HG02885 (cell line): ENCODE data around the gene H2AZ2.
"Not testable (repeated sequence)": the region's sequence is repeated elsewhere in the genome, so short reads cannot be mapped to it uniquely, and the experiment has no call there.

Source experiments
- ATAC-seq: cut with Tn5 transposase; IDR thresholded peaks from one replicate; pipeline ENCODE4 v1.9.1; 2021; ENCODE audit warnings: mild to moderate bottlenecking; ENCODE audit not compliant: unreplicated experiment, poor library complexity

H2AZ2 gene

DNA sequence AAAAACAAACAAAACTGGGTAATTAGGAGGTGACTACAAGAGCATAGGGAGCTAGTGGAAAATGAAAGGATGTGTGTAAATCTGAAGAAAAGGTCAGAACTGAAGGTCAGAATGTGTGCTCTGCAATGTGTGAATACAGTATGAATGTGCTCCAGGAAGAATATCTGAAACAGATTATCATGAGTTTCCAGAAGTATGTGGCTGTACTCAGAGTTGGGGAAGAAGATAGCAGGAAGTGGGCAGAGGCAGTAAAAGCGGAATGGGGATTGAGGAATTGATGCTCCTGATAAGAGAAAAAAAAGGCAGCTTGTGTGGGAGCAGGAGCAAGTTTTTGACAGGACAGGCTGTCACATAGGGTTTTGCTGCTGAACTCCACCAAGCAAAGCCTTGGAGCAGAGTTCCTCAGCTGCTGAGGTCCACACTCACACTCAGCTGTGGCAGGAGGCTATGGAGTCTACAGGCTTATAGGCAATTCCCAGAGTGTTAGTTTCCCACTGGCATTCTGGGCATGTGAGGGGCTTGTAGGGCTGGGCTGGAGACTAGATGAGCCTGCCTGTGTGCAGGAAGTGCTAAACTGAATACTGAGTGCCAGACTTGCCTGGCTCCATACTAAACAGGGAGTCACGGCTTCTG is 22.9 kb downstream of the H2AZ2 start:
- ATAC-seq = no peak

DNA sequence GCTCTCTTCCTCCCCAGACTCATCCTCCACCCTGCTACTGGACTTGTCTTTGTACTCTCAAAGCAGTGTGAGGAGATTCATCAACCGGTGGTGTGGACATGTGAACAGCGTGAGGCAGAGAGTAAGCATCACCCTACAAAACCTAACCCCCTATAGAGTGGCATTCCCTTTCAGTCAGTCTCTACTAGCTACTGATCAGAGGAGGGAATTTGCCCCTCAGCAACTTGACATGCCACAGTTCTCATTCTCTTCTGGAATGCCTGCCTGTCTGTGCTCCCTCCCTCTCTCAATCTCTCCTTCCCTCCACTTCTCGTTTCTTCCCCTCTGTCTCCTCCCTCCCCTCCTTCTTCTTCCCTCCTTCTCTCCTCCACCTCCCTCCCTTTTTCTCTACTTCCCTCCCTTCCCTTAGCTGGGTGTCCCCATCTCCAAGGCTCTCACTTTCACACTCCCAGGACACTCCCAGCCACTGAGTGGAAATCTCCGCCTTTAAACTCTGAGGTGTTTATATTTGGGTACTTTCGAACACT is 24.6 kb downstream of the H2AZ2 start:
- ATAC-seq = no peak

DNA sequence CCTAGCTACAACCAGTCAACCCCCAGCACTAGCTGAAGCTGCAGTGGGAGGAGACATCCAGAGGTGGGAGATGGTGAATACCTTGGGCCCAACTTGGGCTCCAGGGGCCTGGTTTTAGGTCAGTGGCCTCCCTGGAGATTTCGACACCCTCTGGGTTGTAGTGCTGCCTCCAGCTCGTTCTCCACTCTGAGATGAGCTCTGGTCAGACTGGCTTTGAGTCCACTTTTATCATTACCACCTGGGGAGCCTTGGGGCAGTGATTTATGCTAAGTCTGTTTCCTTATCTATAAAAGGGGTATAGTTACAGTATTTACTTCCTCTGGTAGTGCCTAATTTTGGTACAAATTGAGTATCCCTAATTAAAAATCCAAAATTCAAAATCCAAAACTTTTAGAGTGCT is 28.6 kb downstream of the H2AZ2 start:
- ATAC-seq = no peak

DNA sequence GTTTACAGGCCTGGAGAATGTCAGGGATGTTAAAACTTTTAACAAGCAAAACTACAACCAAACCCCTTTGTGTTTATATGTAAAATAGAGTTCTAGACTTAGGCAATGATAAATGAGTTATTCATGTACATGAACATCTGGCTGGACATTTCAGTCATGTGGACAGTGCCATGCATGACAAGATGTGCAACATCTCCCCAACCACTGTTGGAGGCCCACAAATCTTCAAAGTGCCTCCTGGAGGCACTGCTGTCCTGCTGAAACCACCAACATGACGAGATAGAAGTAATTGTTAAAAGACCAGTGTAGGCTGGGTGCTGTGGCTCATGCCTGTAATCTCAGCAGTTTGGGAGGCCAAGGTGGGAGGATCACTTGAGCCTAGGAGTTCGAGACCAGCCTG is 33.0 kb downstream of the H2AZ2 start:
- ATAC-seq = no peak

DNA sequence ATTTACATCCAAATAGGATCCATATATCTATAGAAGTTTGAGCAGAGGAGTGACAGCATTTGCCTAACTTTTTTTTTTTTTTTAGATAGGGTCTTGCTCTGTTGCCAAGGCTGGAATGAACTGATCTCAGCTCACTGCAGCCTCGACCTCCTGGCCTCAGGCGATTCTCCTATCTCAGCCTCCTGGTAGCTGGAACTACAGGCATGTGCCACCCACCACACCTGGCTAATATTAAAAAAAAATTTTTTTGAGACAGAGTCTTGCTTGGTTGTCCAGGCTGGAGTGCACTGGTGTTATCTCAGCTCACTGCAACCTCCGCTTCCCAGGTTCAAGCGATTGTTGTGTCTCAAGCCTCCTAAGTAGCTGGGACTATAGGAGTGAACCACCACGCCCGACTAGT is 36.3 kb downstream of the H2AZ2 start:
- ATAC-seq = no peak

- ATAC-seq = no peak
These were observed 36.8 kb downstream of the H2AZ2 start for GRCh38 chr7:44811093-44811492.

DNA sequence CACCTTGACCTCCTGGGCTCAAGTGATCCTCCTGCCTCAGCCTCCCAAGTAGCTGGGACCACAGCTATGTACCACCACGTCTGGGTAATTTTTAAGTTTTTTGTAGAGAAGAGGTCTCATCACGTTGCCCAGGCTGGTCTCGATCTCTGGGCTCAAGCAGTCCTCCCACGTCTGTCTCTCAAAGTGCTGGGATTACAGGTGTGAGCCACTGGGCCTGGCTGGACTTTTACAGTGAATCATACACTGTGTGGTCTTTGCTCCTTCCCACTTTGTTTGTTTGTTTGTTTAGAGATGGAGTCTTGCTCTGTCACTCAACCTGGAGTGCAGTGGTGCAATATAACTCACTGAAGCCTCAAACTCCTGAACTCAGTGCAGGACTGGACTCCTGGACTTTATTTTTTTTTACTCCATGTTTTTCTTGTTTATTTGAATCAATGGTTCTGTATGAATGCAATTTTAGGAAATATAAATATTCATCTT is 38.9 kb downstream of the H2AZ2 start:
- ATAC-seq = no peak

DNA sequence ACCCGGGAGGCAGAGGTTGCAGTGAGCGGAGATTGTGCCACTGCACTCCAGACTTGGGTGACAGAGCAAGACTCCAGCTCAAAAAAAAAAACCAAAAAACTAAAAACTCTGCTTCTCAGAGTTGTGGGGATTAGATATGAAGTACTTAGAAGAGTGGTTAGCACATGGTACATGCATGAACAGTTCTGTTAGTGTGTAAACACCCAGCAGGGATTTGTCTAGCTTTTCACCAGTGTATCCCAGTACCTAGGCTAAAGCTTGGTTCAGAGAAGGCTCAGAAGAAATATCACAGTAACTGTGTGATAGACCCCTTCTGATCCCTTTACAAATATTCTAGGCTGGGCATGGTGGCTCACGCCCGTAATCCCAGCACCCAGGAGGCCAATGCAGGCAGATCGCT is 41.9 kb downstream of the H2AZ2 start:
- ATAC-seq = no peak

DNA sequence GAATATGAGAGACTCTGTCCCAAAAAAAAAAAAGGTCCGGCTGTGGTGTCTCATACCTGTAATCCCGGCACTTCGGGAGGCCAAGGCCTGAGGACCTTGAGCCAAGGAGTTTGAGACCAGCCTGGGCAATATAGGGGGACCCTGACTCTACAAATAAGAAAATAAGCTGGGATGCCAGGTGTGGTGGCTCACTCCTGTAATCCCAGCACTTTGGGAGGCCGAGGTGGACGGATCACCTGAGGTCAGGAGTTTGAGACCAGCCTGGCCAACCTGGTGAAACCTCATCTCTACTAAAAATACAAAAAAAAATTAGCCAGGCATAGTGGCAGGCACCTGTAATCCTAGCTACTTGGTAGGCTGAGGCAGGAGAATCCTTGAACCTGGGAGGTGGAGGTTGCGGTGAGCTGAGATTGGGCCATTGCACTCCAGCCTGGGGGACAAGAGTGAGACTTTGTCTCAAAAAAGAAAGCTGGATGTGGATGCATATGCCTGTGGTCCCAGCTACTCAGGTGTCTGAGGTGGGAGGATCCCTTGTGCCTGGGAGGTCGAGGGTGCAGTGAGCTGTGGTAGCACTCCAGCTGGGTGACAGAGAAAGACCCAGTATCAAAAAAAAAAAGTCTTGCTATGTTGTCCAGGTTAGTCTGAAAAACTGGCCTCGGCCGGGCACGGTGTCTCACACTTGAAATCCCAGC is 43.9 kb downstream of the H2AZ2 start:
- ATAC-seq = not testable (repeated sequence)

DNA sequence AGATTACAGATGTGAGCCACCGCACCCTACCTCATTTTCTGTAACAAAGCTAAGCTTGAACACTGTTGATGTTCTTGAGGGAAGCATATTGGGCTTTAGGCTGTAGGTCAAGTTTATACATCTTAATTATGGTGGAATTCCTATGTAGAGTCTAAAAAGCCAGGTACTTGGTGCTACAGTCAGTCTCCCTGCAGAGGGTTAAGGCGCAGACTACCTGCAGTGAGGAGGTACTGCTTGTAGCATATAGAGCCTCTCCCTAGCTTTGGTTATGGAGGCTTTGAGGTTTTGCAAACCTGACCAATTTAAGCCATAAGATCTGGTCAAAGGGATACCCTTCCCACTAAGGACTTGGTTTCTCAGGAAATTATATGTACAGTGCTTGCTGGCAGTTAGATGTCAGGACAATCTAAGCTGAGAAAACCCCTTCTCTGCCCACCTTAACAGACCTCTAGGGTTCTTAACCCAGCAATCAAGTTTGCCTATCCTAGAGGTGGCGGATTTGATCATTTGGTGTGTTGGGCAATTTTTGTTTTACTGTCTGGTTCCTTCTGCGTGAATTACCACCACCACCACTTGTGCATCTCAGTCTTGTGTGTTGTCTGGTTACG is 45.4 kb downstream of the H2AZ2 start:
- no peak for ATAC-seq

DNA sequence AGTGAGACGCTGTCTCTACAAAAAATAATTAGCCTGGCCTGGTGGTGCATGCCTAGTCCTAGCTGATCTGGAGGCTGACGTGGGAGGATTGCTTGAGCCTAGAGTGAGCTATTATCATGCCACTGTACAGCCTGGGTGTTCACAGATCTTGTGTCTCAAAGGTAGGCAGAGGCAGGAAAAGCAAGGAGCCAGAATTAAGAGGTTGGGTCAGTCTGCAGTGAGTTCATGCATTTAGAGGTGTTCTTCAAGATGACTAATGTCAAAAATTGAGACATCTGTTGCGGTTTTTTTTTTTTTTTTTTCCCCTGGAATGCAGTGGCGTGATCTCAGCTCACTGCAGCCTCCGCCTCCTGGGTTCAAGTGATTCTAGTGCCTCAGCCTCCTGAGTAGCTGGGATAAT is 46.0 kb downstream of the H2AZ2 start:
- no peak for ATAC-seq

GRCh38 chr7:44799939-44800338 is 47.9 kb downstream of the H2AZ2 start:
- ATAC-seq = no peak

DNA sequence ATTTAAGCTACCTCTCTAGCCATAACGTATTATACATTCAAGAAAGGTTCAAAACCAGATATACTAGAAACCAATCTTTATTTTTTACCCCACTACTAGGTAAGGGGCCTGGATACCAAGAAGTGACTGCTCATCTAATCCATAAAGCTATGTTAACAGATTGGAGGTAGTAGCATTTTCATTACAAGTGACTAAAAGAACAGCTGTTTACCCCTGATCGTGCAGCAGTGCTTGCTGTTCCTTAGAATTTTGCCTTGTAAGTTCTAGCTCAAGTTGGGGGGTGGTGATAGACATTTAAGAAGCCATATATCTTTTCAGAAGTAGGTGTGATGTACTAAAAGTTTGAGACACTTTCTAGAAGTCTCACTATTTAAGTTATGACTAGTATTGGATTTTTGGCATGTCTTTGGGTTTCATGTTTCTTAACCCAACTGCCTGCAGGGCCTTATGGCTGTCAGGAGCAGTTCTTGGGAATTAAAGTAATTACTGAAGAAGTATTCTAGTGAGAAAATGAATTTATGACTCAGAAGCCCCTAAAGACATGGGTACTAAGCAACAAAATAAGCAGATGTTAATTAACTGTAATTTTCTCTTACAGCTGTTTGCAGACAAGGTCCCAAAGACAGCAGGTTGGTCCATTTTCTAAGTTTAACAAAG is 49.1 kb downstream of the H2AZ2 start:
- no peak for ATAC-seq

- ATAC-seq = peak; percentile 54
These were observed 50.3 kb downstream of the H2AZ2 start for GRCh38 chr7:44797329-44798258.

GRCh38 chr7:44796504-44797328 is 51.2 kb downstream of the H2AZ2 start, which contains the start of gene PPIA:
Gene PPIA (plus strand): TSS chr7:44796681. CDS start chr7:44796725, 44 bp downstream.
- ATAC-seq = peak; percentile 92

DNA sequence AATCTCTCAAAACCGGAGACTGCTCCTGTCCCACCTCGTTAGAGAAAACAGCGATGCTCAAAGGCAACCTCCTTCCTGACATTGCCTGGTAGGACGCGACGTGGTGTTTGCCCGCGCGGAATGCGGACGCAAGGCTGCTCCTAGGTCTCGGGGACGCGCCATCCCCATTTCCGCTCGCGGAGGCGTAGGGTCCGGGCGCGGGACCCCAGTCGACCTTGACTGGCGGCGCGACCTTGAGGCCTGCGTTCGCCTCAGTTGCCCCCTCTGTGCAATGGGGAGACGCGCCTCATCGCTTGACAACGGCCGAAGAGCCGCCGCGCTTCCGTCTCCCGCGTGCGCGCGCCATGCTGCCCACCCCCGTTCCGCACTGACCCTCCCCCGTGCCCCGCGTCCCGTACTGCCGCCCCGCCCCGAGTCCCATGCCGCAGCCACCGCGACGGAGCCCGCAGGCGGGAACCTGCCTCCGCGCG is 51.8 kb downstream of the H2AZ2 start:
- peak; percentile 30 for ATAC-seq

GRCh38 chr7:44794331-44794730 is 53.6 kb downstream of the H2AZ2 start:
- ATAC-seq = no peak

GRCh38 chr7:44793919-44794318 is 54.0 kb downstream of the H2AZ2 start:
- no peak for ATAC-seq
